Measurements from ENCODE around the gene HCAR3.

Gene HCAR3

GRCh38 chr12:122747224-122748135 lies 30.9 kb upstream of the HCAR3 start:
- H3K4me1 ChIP-seq (ENCODE audit: control insufficient read depth, low read length) = peaks cover 25% of the 10 kb centered on the region
- no peak overlapping the region for H3K4me3 ChIP-seq (ENCODE audit: low read length)
- no peak overlapping the region for H3K4me2 ChIP-seq (ENCODE audit: low read length)
- peaks cover 6% of the 10 kb centered on the region for H3F3A ChIP-seq (ENCODE audit: control insufficient read depth, insufficient read depth)
- no peaks in the 10 kb centered on the region for H3K9me3 ChIP-seq (ENCODE audit: control insufficient read depth, insufficient read depth, low read length)
- no peaks in the 10 kb centered on the region for H3K9me2 ChIP-seq (replicated peaks; ENCODE audit: control insufficient read depth, low read length)
- no peaks in the 10 kb centered on the region for H3K79me2 ChIP-seq (ENCODE audit: control insufficient read depth, low read length)
- no peaks in the 10 kb centered on the region for H4K20me1 ChIP-seq (ENCODE audit: control insufficient read depth, insufficient read depth, low read depth, low read length)
- no peaks in the 10 kb centered on the region for H3K36me3 ChIP-seq (ENCODE audit: control insufficient read depth, low read length)
- TF ChIP-seq EZH2phosphoT487 (IDR thresholded peaks at IDR 0.05; ENCODE audit: borderline replicate concordance, low read length) = no peak
- TF ChIP-seq, protein P1, sequence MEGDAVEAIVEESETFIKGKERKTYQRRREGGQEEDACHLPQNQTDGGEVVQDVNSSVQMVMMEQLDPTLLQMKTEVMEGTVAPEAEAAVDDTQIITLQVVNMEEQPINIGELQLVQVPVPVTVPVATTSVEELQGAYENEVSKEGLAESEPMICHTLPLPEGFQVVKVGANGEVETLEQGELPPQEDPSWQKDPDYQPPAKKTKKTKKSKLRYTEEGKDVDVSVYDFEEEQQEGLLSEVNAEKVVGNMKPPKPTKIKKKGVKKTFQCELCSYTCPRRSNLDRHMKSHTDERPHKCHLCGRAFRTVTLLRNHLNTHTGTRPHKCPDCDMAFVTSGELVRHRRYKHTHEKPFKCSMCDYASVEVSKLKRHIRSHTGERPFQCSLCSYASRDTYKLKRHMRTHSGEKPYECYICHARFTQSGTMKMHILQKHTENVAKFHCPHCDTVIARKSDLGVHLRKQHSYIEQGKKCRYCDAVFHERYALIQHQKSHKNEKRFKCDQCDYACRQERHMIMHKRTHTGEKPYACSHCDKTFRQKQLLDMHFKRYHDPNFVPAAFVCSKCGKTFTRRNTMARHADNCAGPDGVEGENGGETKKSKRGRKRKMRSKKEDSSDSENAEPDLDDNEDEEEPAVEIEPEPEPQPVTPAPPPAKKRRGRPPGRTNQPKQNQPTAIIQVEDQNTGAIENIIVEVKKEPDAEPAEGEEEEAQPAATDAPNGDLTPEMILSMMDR (IDR thresholded peaks at IDR 0.05; ENCODE audit: low read depth, low read length, poor library complexity, severe bottlenecking) = no peak
- H3K27me3 ChIP-seq (ENCODE audit: control insufficient read depth, low read length) = no peaks in the 10 kb centered on the region
- H3K27ac ChIP-seq (ENCODE audit: low read depth, low read length) = no peak overlapping the region

DNA sequence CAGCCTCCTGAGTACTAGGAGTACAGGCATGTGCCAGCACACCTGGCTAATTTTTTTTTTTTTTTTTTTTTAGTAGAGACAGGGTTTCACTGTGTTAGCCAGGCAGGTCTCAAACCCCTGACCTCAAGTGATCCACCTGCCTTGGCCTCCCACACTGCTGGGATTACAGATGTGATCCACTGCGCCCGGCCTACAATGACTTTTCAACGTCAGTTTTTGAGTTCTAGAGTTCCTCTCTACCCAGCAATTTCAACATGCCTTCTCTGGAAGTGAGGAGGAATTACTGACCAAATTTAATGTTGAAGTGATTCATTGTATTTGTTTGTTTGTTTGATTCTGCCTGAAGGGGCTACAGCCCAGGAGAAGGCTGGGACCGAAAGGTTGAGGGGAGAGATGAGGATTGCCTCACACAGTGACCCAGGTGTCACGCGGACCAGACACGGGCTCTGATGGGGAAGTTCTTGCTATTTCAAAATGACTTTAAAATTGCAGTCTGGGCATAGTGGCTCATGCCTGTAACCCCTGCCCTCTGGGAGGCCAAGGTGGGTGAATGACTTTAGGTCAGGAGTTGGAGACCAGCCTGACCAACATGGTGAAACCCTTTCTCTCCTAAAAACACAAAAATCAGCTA lies 27.4 kb upstream of the HCAR3 start:
- Histone ChIP-seq H3K27me3 (ENCODE audit: control insufficient read depth, low read length) (no peaks in the 10 kb centered on the region), H3K4me3 (ENCODE audit: low read length) (no peak overlapping the region), H3K4me1 (ENCODE audit: control insufficient read depth, low read length) (peaks cover 9% of the 10 kb centered on the region), H3K36me3 (ENCODE audit: control insufficient read depth, low read length) (no peaks in the 10 kb centered on the region), H4K20me1 (ENCODE audit: control insufficient read depth, insufficient read depth, low read depth, low read length) (no peaks in the 10 kb centered on the region), H3K9me3 (ENCODE audit: control insufficient read depth, insufficient read depth, low read length) (no peaks in the 10 kb centered on the region), H3K4me2 (ENCODE audit: low read length) (no peak overlapping the region), H3K9me2 (replicated peaks; ENCODE audit: control insufficient read depth, low read length) (no peaks in the 10 kb centered on the region), H3K27ac (ENCODE audit: low read depth, low read length) (no peak overlapping the region), H3F3A (ENCODE audit: control insufficient read depth, insufficient read depth) (no peaks in the 10 kb centered on the region), H3K79me2 (ENCODE audit: control insufficient read depth, low read length) (no peaks in the 10 kb centered on the region)
- TF ChIP-seq, protein P1 (IDR thresholded peaks at IDR 0.05; ENCODE audit: low read depth, low read length, poor library complexity, severe bottlenecking) = no peak
- no peak for TF ChIP-seq EZH2phosphoT487 (IDR thresholded peaks at IDR 0.05; ENCODE audit: borderline replicate concordance, low read length)

GRCh38 chr12:122740351-122740750 lies 23.7 kb upstream of the HCAR3 start:
- Histone ChIP-seq H3F3A (ENCODE audit: control insufficient read depth, insufficient read depth) (no peaks in the 10 kb centered on the region), H4K20me1 (ENCODE audit: control insufficient read depth, insufficient read depth, low read depth, low read length) (no peaks in the 10 kb centered on the region), H3K9me3 (ENCODE audit: control insufficient read depth, insufficient read depth, low read length) (no peaks in the 10 kb centered on the region), H3K4me1 (ENCODE audit: control insufficient read depth, low read length) (peaks cover 12% of the 10 kb centered on the region), H3K4me3 (ENCODE audit: low read length) (no peak overlapping the region), H3K27me3 (ENCODE audit: control insufficient read depth, low read length) (no peaks in the 10 kb centered on the region), H3K9me2 (replicated peaks; ENCODE audit: control insufficient read depth, low read length) (no peaks in the 10 kb centered on the region), H3K79me2 (ENCODE audit: control insufficient read depth, low read length) (no peaks in the 10 kb centered on the region), H3K4me2 (ENCODE audit: low read length) (no peak overlapping the region), H3K27ac (ENCODE audit: low read depth, low read length) (no peak overlapping the region), H3K36me3 (ENCODE audit: control insufficient read depth, low read length) (no peaks in the 10 kb centered on the region)
- TF ChIP-seq, protein P1 (IDR thresholded peaks at IDR 0.05; ENCODE audit: low read depth, low read length, poor library complexity, severe bottlenecking) = no peak
- no peak for TF ChIP-seq EZH2phosphoT487 (IDR thresholded peaks at IDR 0.05; ENCODE audit: borderline replicate concordance, low read length)

All from DOHH2 (cell line).